ENCODE results near the gene DEGS1.

Gene DEGS1

DNA sequence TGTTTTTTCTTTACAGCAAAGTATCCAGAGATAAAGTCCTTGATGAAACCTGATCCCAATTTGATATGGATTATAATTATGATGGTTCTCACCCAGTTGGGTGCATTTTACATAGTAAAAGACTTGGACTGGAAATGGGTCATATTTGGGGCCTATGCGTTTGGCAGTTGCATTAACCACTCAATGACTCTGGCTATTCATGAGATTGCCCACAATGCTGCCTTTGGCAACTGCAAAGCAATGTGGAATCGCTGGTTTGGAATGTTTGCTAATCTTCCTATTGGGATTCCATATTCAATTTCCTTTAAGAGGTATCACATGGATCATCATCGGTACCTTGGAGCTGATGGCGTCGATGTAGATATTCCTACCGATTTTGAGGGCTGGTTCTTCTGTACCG lies 6.5 kb downstream of the DEGS1 start:
- no peak overlapping the region for H3K23ac ChIP-seq (ENCODE audit: low read length)
- no peak overlapping the region for H2BK15ac ChIP-seq (replicated peaks; ENCODE audit: low read depth)
- H3K27ac ChIP-seq (ENCODE audit: low read depth, low read length): no peak overlapping the region
- H3K27me3 ChIP-seq (ENCODE audit: insufficient read depth, low read length, poor library complexity): no peaks in the 10 kb centered on the region
- H3K4me2 ChIP-seq (ENCODE audit: low read length): no peak overlapping the region
- H3K4me3 ChIP-seq (ENCODE audit: low read length): no peak overlapping the region
- no peak overlapping the region for H4K5ac ChIP-seq (ENCODE audit: low read length)
- H4K8ac ChIP-seq (ENCODE audit: low read depth, low read length): no peak overlapping the region
- no peak for DNase-seq
- H3K36me3 ChIP-seq (ENCODE audit: control insufficient read depth, insufficient read depth, low read length): peaks cover 2% of the 10 kb centered on the region
- H3K4me1 ChIP-seq (ENCODE audit: control insufficient read depth, low read depth, low read length): no peaks in the 10 kb centered on the region
- no CpG with 5 or more reads among the region's 7 CpGs for WGBS (ENCODE audit: extremely low coverage, insufficient coverage, low lambda C conversion rate)
- no peak overlapping the region for H3K4ac ChIP-seq (ENCODE audit: low read depth, low read length)
- no peak overlapping the region for H2BK5ac ChIP-seq (ENCODE audit: low read length)
- peaks cover 34% of the 10 kb centered on the region for H3K79me2 ChIP-seq (ENCODE audit: control insufficient read depth, insufficient read depth, low read length)
- H3K79me1 ChIP-seq (ENCODE audit: low read length): peaks cover 6% of the 10 kb centered on the region
- H3K9ac ChIP-seq (ENCODE audit: low read length): no peak overlapping the region
- H2BK120ac ChIP-seq (ENCODE audit: low read depth, low read length): no peak overlapping the region
- H2AK5ac ChIP-seq (ENCODE audit: low read length): no peak overlapping the region
- no peak overlapping the region for H3K18ac ChIP-seq (ENCODE audit: low read length)
- no peak overlapping the region for H3K56ac ChIP-seq (ENCODE audit: low read length)

DNA sequence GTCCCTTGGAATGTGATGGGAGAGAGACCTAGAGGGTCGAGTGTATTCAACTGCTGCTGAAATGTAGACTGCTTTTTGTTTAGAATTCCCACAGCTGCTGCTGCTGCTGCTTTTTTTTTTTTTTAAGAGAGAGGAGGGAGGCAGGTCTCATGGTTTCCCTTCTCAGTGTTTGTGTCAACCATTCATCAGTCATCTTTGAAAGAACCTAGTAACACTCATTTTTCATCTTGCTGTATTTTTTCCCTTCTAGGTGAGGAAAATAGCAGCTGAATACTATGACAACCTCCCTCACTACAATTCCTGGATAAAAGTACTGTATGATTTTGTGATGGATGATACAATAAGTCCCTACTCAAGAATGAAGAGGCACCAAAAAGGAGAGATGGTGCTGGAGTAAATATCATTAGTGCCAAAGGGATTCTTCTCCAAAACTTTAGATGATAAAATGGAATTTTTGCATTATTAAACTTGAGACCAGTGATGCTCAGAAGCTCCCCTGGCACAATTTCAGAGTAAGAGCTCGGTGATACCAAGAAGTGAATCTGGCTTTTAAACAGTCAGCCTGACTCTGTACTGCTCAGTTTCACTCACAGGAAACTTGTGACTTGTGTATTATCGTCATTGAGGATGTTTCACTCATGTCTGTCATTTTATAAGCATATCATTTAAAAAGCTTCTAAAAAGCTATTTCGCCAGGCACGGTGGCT lies 9.2 kb downstream of the DEGS1 start:
- Histone ChIP-seq H3K56ac (ENCODE audit: low read length) (no peak overlapping the region), H2BK5ac (ENCODE audit: low read length) (no peak overlapping the region), H3K23ac (ENCODE audit: low read length) (no peak overlapping the region), H2BK120ac (ENCODE audit: low read depth, low read length) (no peak overlapping the region), H3K4me2 (ENCODE audit: low read length) (no peak overlapping the region), H3K79me1 (ENCODE audit: low read length) (peaks cover 4% of the 10 kb centered on the region), H3K18ac (ENCODE audit: low read length) (no peak overlapping the region), H3K4me1 (ENCODE audit: control insufficient read depth, low read depth, low read length) (peaks cover 1% of the 10 kb centered on the region), H3K36me3 (ENCODE audit: control insufficient read depth, insufficient read depth, low read length) (peaks cover 3% of the 10 kb centered on the region), H4K8ac (ENCODE audit: low read depth, low read length) (no peak overlapping the region), H3K27ac (ENCODE audit: low read depth, low read length) (no peak overlapping the region), H3K79me2 (ENCODE audit: control insufficient read depth, insufficient read depth, low read length) (peaks cover 14% of the 10 kb centered on the region), H3K27me3 (ENCODE audit: insufficient read depth, low read length, poor library complexity) (no peaks in the 10 kb centered on the region), H2BK15ac (replicated peaks; ENCODE audit: low read depth) (no peak overlapping the region), H3K4me3 (ENCODE audit: low read length) (no peak overlapping the region), H2AK5ac (ENCODE audit: low read length) (no peak overlapping the region), H3K9ac (ENCODE audit: low read length) (no peak overlapping the region), H4K5ac (ENCODE audit: low read length) (no peak overlapping the region), H3K4ac (ENCODE audit: low read depth, low read length) (no peak overlapping the region)
- WGBS (ENCODE audit: extremely low coverage, insufficient coverage, low lambda C conversion rate): no CpG with 5 or more reads among the region's 5 CpGs
- DNase-seq: no peak

DNA sequence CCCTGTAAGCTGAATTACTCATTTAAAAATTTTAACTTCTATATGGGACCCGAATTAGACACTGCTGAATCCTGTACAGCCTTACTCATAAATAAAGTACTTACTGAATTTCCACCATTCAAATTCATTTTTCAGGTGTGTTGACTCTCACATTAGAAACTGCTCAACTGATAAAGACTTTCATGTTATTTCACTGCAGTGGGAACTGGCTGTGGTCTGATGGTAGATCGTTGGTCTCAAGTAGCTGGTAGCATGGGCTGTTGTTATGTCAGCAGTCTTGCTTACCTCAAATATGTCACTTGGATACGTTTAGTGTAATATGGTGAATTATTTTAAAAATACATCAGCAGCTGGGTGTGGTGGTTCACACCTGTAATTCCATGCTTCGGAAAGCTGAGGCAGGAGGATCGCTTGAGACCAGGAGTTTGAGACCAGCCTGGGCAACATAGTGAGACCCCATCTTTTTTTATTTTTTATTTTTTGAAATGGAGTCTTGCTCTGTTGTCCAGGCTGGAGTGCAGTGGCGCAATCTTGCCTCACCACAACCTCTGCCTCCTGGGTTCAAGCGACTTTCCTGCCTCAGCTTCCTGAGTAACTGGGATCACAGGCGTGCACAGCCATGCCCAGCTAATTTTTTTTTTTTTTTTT lies 10.4 kb downstream of the DEGS1 start:
- Histone ChIP-seq H3K18ac (ENCODE audit: low read length) (no peak overlapping the region), H3K4ac (ENCODE audit: low read depth, low read length) (no peak overlapping the region), H3K4me1 (ENCODE audit: control insufficient read depth, low read depth, low read length) (peaks cover 1% of the 10 kb centered on the region), H3K4me2 (ENCODE audit: low read length) (no peak overlapping the region), H3K27me3 (ENCODE audit: insufficient read depth, low read length, poor library complexity) (no peaks in the 10 kb centered on the region), H3K9ac (ENCODE audit: low read length) (no peak overlapping the region), H3K23ac (ENCODE audit: low read length) (no peak overlapping the region), H4K5ac (ENCODE audit: low read length) (no peak overlapping the region), H3K4me3 (ENCODE audit: low read length) (no peak overlapping the region), H2BK15ac (replicated peaks; ENCODE audit: low read depth) (no peak overlapping the region), H3K27ac (ENCODE audit: low read depth, low read length) (no peak overlapping the region), H4K8ac (ENCODE audit: low read depth, low read length) (no peak overlapping the region), H2BK5ac (ENCODE audit: low read length) (no peak overlapping the region), H2AK5ac (ENCODE audit: low read length) (no peak overlapping the region), H3K79me1 (ENCODE audit: low read length) (peaks cover 2% of the 10 kb centered on the region), H3K36me3 (ENCODE audit: control insufficient read depth, insufficient read depth, low read length) (peaks cover 3% of the 10 kb centered on the region), H3K79me2 (ENCODE audit: control insufficient read depth, insufficient read depth, low read length) (peaks cover 6% of the 10 kb centered on the region), H3K56ac (ENCODE audit: low read length) (no peak overlapping the region), H2BK120ac (ENCODE audit: low read depth, low read length) (no peak overlapping the region)
- DNase-seq: no peak
- no CpG with 5 or more reads among the region's 8 CpGs for WGBS (ENCODE audit: extremely low coverage, insufficient coverage, low lambda C conversion rate)

DNA sequence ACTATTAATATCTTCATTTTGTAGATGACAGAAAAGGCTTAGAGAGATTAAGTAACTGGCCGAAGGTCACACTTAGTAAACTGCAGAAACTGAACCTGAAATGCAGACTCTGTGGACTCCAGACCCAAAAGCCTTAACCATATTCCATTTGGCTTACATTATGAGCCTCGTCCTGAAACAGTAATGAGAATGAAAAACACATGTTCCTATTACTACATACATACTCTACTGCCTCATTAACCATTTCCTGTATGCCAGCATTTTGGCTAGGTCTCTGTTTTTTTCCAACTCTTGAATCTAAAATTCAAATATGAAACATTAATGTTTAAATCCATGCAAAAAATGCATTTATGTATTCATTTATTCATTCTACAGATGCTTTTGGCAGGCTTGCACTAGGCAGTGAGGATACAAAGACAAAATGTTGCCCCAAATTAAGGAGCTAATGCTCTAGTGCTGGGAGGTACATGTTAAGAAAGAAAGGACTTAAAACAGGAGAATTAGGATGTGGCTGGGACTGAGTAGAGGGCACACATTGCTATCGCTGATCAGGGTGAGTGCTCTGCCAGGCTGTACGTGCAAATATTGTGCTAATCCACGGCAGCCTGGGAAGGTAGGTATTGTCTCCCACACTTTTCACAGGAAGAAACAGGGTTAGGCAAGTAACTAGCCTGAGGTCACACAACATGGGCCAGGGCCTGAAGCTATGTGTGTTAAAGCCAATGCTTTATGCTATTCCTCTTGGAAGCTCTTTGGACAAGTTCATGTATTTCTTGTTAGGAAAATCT lies 14.0 kb downstream of the DEGS1 start:
- Histone ChIP-seq H3K18ac (ENCODE audit: low read length) (no peak overlapping the region), H3K4me3 (ENCODE audit: low read length) (no peak overlapping the region), H3K79me1 (ENCODE audit: low read length) (no peaks in the 10 kb centered on the region), H2BK5ac (ENCODE audit: low read length) (no peak overlapping the region), H3K27me3 (ENCODE audit: insufficient read depth, low read length, poor library complexity) (no peaks in the 10 kb centered on the region), H4K8ac (ENCODE audit: low read depth, low read length) (no peak overlapping the region), H3K4ac (ENCODE audit: low read depth, low read length) (no peak overlapping the region), H4K5ac (ENCODE audit: low read length) (no peak overlapping the region), H3K36me3 (ENCODE audit: control insufficient read depth, insufficient read depth, low read length) (peaks cover 3% of the 10 kb centered on the region), H3K4me1 (ENCODE audit: control insufficient read depth, low read depth, low read length) (peaks cover 1% of the 10 kb centered on the region), H2BK120ac (ENCODE audit: low read depth, low read length) (no peak overlapping the region), H3K56ac (ENCODE audit: low read length) (no peak overlapping the region), H3K79me2 (ENCODE audit: control insufficient read depth, insufficient read depth, low read length) (no peaks in the 10 kb centered on the region), H3K27ac (ENCODE audit: low read depth, low read length) (no peak overlapping the region), H2AK5ac (ENCODE audit: low read length) (no peak overlapping the region), H3K4me2 (ENCODE audit: low read length) (no peak overlapping the region), H2BK15ac (replicated peaks; ENCODE audit: low read depth) (no peak overlapping the region), H3K23ac (ENCODE audit: low read length) (no peak overlapping the region), H3K9ac (ENCODE audit: low read length) (no peak overlapping the region)
- WGBS (ENCODE audit: extremely low coverage, insufficient coverage, low lambda C conversion rate): no CpG with 5 or more reads among the region's 5 CpGs
- no peak for DNase-seq

DNA sequence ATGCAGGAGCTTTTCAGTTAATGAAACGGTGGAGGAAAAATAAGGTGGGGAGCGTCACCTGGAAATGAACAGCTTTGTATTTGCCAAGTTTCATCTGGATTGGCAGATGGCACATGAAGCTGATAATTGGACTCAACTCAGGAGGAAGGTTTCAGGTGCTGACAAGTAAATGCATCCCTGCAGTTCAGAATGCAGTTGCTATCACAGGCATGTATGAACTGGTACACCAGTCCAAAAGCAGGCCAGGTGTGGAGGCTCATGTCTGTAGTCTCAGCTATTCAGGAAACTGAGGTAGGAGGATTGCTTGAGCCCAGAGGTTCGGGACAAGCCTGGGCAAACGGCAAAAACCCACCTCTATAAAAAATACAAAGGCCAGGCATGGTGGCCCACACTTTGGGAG lies 15.5 kb downstream of the DEGS1 start:
- Histone ChIP-seq H4K5ac (ENCODE audit: low read length) (no peak overlapping the region), H3K4me2 (ENCODE audit: low read length) (no peak overlapping the region), H3K4me1 (ENCODE audit: control insufficient read depth, low read depth, low read length) (peaks cover 4% of the 10 kb centered on the region), H3K36me3 (ENCODE audit: control insufficient read depth, insufficient read depth, low read length) (peaks cover 1% of the 10 kb centered on the region), H3K9ac (ENCODE audit: low read length) (no peak overlapping the region), H3K27ac (ENCODE audit: low read depth, low read length) (no peak overlapping the region), H2BK120ac (ENCODE audit: low read depth, low read length) (no peak overlapping the region), H4K8ac (ENCODE audit: low read depth, low read length) (no peak overlapping the region), H3K79me1 (ENCODE audit: low read length) (no peaks in the 10 kb centered on the region), H3K56ac (ENCODE audit: low read length) (no peak overlapping the region), H3K18ac (ENCODE audit: low read length) (no peak overlapping the region), H3K27me3 (ENCODE audit: insufficient read depth, low read length, poor library complexity) (no peaks in the 10 kb centered on the region), H2BK15ac (replicated peaks; ENCODE audit: low read depth) (no peak overlapping the region), H2BK5ac (ENCODE audit: low read length) (no peak overlapping the region), H3K79me2 (ENCODE audit: control insufficient read depth, insufficient read depth, low read length) (no peaks in the 10 kb centered on the region), H2AK5ac (ENCODE audit: low read length) (no peak overlapping the region), H3K23ac (ENCODE audit: low read length) (no peak overlapping the region), H3K4me3 (ENCODE audit: low read length) (no peak overlapping the region), H3K4ac (ENCODE audit: low read depth, low read length) (no peak overlapping the region)
- WGBS (ENCODE audit: extremely low coverage, insufficient coverage, low lambda C conversion rate): no CpG with 5 or more reads among the region's 4 CpGs
- no peak for DNase-seq
